HepG2 (cell line): ENCODE data around the gene NR2F1-AS1. TPM values are rescaled to one million over a fixed set of nuclear protein-coding genes. Genes with fewer than 3 reads are reported as not detected.

ENCODE experiments used
- AGO2 ChIP-seq: fragments of 200-400 bp; formaldehyde crosslinking; optimal IDR thresholded peaks from 2 replicates; pipeline ENCODE3; 2017; ENCODE audit warnings: mild to moderate bottlenecking, low read depth, low read length, moderate library complexity
- CC2D1A ChIP-seq: sonication (generic); formaldehyde crosslinking; IDR thresholded peaks from 2 replicates; pipeline ENCODE4 v1.8.1; 2023; ENCODE audit warnings: mild to moderate bottlenecking, missing genetic modification reagents
- ISL2 ChIP-seq: sonication (generic); formaldehyde crosslinking; IDR thresholded peaks from 2 replicates; pipeline ENCODE4 v1.5.0; 2020; ENCODE audit warnings: missing genetic modification reagents
- KAT7 ChIP-seq: IDR thresholded peaks from 2 replicates; pipeline ENCODE4 v1.6.1; 2018; ENCODE audit warnings: borderline replicate concordance, missing compliant biosample characterization
- PHF8 ChIP-seq: sonication (generic); formaldehyde crosslinking; IDR thresholded peaks from 2 replicates; pipeline ENCODE4 v1.5.0; 2020; ENCODE audit warnings: missing genetic modification reagents
- SAP130 ChIP-seq: IDR thresholded peaks from 2 replicates; pipeline ENCODE4 v1.6.1; 2016; ENCODE audit warnings: low read depth
- SPEN ChIP-seq: sonication (generic); formaldehyde crosslinking; IDR thresholded peaks from 2 replicates; pipeline ENCODE4 v1.5.1; 2020; ENCODE audit warnings: low read depth, mild to moderate bottlenecking, missing genetic modification reagents
- SSRP1 ChIP-seq: IDR thresholded peaks from 2 replicates; pipeline ENCODE4 v1.6.1; 2016; ENCODE audit warnings: control low read depth
- YEATS4 ChIP-seq: sonication (generic); formaldehyde crosslinking; IDR thresholded peaks from 2 replicates; pipeline ENCODE4 v1.4.0; 2020; ENCODE audit warnings: missing genetic modification reagents, borderline replicate concordance
- ZMYM2 ChIP-seq: sonication (generic); formaldehyde crosslinking; IDR thresholded peaks from 2 replicates; pipeline ENCODE4 v1.8.0; 2022; ENCODE audit warnings: mild to moderate bottlenecking, missing genetic modification reagents
- ZNF33B ChIP-seq: sonication (generic); formaldehyde crosslinking; IDR thresholded peaks from 2 replicates; pipeline ENCODE4 v1.5.1; 2020; ENCODE audit warnings: mild to moderate bottlenecking, missing genetic modification reagents
- ZNF788 ChIP-seq: sonication (generic); formaldehyde crosslinking; IDR thresholded peaks from 2 replicates; pipeline ENCODE4 v1.5.0; 2020; ENCODE audit warnings: mild to moderate bottlenecking, missing genetic modification reagents, borderline replicate concordance
- polyA plus RNA-seq, 8 experiments: library from polyadenylated mRNA; depleted of rRNA in 3 of 8; stranded (reverse) in 7 of 8; unstranded in 1 of 8; fragments of >200 nt; fragmentation: Illumina TruSeq in 4 of 8; extraction: Trizol in 4 of 8; gene quantifications; 2 replicates each; pipeline versions ENCODE4 v1.2.1 to v1.2.3, GENCODE V29; 2011 to 2016; ENCODE audit warnings: low read depth in 4 of 8, missing spikeins in 1 of 8, mixed read lengths in 1 of 8; ENCODE audit not compliant: insufficient read depth in 1 of 8
- total RNA-seq, 5 experiments: library from RNA; depleted of rRNA; stranded (reverse); fragments of >200 nt; fragmentation: Illumina TruSeq; extraction: Trizol; gene quantifications; 2 replicates each; pipeline ENCODE4 v1.2.3, GENCODE V29; 2016; ENCODE audit warnings: low read depth in 1 of 5
- TF ChIP-seq, protein P1 (sequence below): sonication (generic); formaldehyde crosslinking; IDR thresholded peaks from 2 replicates; pipeline ENCODE4 v1.8.0; 2022; ENCODE audit warnings: mild to moderate bottlenecking, missing genetic modification reagents, moderate library complexity
- TF ChIP-seq, protein P2 (sequence below): sonication (generic); formaldehyde crosslinking; IDR thresholded peaks from 2 replicates; pipeline ENCODE4 v1.4.0; 2020; ENCODE audit warnings: mild to moderate bottlenecking, missing genetic modification reagents

The NR2F1-AS1 gene
- total and polyA plus RNA-seq, 2 of the 13 experiments (the other 11 are each of a cell fraction or from before 2014, with no cell fraction given): 2.8 TPM

DNA sequence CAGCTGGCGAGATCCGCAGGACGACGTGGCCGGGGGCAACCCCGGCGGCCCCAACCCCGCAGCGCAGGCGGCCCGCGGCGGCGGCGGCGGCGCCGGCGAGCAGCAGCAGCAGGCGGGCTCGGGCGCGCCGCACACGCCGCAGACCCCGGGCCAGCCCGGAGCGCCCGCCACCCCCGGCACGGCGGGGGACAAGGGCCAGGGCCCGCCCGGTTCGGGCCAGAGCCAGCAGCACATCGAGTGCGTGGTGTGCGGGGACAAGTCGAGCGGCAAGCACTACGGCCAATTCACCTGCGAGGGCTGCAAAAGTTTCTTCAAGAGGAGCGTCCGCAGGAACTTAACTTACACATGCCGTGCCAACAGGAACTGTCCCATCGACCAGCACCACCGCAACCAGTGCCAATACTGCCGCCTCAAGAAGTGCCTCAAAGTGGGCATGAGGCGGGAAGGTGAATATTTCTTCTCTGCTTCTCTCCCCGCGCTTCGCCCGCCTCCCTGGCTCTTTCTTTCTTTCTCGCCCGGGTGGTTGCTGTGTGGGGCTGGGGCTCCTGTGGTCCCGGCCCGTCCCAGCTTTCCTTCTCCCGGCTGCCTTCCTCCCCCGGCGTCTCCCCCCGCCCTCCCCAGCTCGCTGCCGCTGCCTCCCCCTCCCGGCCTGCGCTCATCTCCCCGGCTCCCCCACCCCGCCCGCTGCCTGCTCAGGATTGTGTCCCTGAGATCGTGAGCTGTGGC lies 4.2 kb upstream of the NR2F1-AS1 start (continued):
- TF ChIP-seq ZNF33B (CRISPR knock-in tag) (no peak), SAP130 (peak; percentile 18; the same call in 1 of the 2 replicates), YEATS4 (CRISPR knock-in tag) (peak; percentile 44; the same call in 1 of the 2 replicates), PHF8 (CRISPR knock-in tag) (peak; percentile 47; the same call in 1 of the 2 replicates), ZNF788 (no peak), SPEN (CRISPR knock-in tag) (peak; percentile 16; the same call in 1 of the 2 replicates), SSRP1 (CRISPR knock-in tag) (peak; percentile 47; the same call in 1 of the 2 replicates), ZMYM2 (CRISPR knock-in tag) (no peak), KAT7 (CRISPR knock-in tag) (peak; percentile 43; the same call in 1 of the 2 replicates), CC2D1A (CRISPR knock-in tag) (no peak), AGO2 (peak; percentile 46), ISL2 (CRISPR knock-in tag) (no peak)
- TF ChIP-seq, protein P1, sequence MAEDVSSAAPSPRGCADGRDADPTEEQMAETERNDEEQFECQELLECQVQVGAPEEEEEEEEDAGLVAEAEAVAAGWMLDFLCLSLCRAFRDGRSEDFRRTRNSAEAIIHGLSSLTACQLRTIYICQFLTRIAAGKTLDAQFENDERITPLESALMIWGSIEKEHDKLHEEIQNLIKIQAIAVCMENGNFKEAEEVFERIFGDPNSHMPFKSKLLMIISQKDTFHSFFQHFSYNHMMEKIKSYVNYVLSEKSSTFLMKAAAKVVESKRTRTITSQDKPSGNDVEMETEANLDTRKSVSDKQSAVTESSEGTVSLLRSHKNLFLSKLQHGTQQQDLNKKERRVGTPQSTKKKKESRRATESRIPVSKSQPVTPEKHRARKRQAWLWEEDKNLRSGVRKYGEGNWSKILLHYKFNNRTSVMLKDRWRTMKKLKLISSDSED: no peak
- TF ChIP-seq, protein P2, sequence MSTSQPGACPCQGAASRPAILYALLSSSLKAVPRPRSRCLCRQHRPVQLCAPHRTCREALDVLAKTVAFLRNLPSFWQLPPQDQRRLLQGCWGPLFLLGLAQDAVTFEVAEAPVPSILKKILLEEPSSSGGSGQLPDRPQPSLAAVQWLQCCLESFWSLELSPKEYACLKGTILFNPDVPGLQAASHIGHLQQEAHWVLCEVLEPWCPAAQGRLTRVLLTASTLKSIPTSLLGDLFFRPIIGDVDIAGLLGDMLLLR (CRISPR knock-in tag): 0 out of 2 replicates have a peak, but pooled peaks have one; percentile 43
- TF ChIP-seq, all 625 proteins: peak for 21
